Adrenal gland (tissue), 12 donors: ENCODE data around the gene SOX1. TPM values are rescaled to one million over a fixed set of nuclear protein-coding genes. Genes with fewer than 3 reads are reported as not detected.
A peak's percentile ranks its signal among the peaks of the same experiment; 100 is the strongest.

ENCODE experiments used
- DNase-seq, 7 donors: peaks; one replicate each; pipeline ENCODE4 v3.0.0-alpha.2; 2019 to 2020
- H3K27ac ChIP-seq, 5 donors: fragments of 200-600 bp; sonication (generic) in 4 of 5; 1 replicate in 3 of 5; 2 replicates in 2 of 5; pipeline versions ENCODE4 v1.5.1 to v1.8.0; 2016 to 2020; ENCODE audit warnings: mild to moderate bottlenecking in 1 of 5
- H3K27me3 ChIP-seq: fragments of 200-600 bp; 2 replicates; pipeline ENCODE4 v1.8.0; 2021
- H3K36me3 ChIP-seq, 2 donors: fragments of 200-600 bp; replicated peaks in 1 of 2; 1 replicate in 1 of 2; 2 replicates in 1 of 2; pipeline versions ENCODE4 v1.5.1 to v1.8.0; 2018 to 2022
- H3K4me1 ChIP-seq, 2 donors: fragments of 200-600 bp; replicated peaks in 1 of 2; 1 replicate in 1 of 2; 2 replicates in 1 of 2; pipeline versions ENCODE4 v1.5.1 to v1.8.0; 2018 to 2021
- H3K4me3 ChIP-seq, 4 donors: fragments of 200-600 bp; sonication (generic) in 3 of 4; one replicate each; pipeline ENCODE4 v1.5.1; 2016 to 2018
- H3K9me3 ChIP-seq, 3 donors: fragments of 200-600 bp; sonication (generic) in 1 of 3; replicated peaks in 1 of 3; 1 replicate in 2 of 3; 2 replicates in 1 of 3; pipeline versions ENCODE4 v1.5.1 to v1.8.0; 2016 to 2021
- POLR2A ChIP-seq, 2 donors: fragments of 450-650 bp; IDR thresholded peaks; one replicate each; pipeline ENCODE4 v1.6.1; 2017; ENCODE audit warnings: antibody characterized with exemption in 2 of 2, mild to moderate bottlenecking in 2 of 2, moderate library complexity in 1 of 2
- WGBS, 4 donors: extraction: QIAGEN DNeasy Blood & Tissue Kit in 2 of 4; methylation state at CpG; one replicate each; pipeline versions ENCODE4 v1.1.5 to v1.1.7; 2013 to 2017; 5-methylcytosine and 5-hydroxymethylcytosine counted together
- intact Hi-C, 2 donors: fragments of 100-400 bp; cut with DNase I; formaldehyde crosslinking; loops; one replicate each; pipeline versions ENCODE4 v1.14.1 to v1.15.0; 2022 to 2023
- polyA plus RNA-seq, 3 donors: library from polyadenylated mRNA; stranded (reverse); fragments of 200-250 nt in 2 of 3; fragments of 350-450 nt in 1 of 3; fragmentation: Illumina TruSeq in 1 of 3; extraction: RNeasy Lipid Tissue Mini Kit (QIAGEN cat#74804) in 1 of 3; gene quantifications; one replicate each; pipeline ENCODE4 v1.2.3, GENCODE V29; 2013 to 2014
- small RNA-seq, 2 donors: library from RNA; depleted of rRNA; stranded (forward); fragments of <200 nt; gene quantifications; one replicate each; pipeline ENCODE3, GENCODE V24; 2016
- total RNA-seq, 9 donors: library from RNA; depleted of rRNA in 4 of 9; stranded (reverse); fragments of >200 nt in 4 of 9; fragments of 120-200 nt in 1 of 9; fragmentation: NEBNext Ultra II Directional in 1 of 9; extraction: Animal tissue kit (Norgen Biotek cat#: 25700) in 1 of 9; gene quantifications; one replicate each; pipeline versions ENCODE4 v1.1.0 to v1.2.4, GENCODE V29; 2013 to 2023
- TF ChIP-seq, protein P1 (sequence below), 6 experiments: fragments of 450-650 bp in 4 of 6; fragments of 200-600 bp in 2 of 6; sonication (generic) in 1 of 6; IDR thresholded peaks; 1 replicate in 5 of 6; 2 replicates in 1 of 6; pipeline versions ENCODE4 v1.5.1 to v1.8.0; 2016 to 2021; ENCODE audit warnings: antibody characterized with exemption in 6 of 6, mild to moderate bottlenecking in 2 of 6, moderate library complexity in 1 of 6
- donor health status: healthy with polysubstance abuse.
- donor health status: Bipolar disorder and iron deficiency.
- donor health status: DM: yes; HTN: yes; CAD: no.
- donor health status: DM: no; HTN: no; CAD: no.
- donor health status: DM: no; HTN: no; CAD: no.
- donor health status: DM: yes; HTN: yes; CAD: no.

Gene SOX1
- total and polyA plus RNA-seq, 12 donors: not detected

GRCh38 chr13:112119192-112120030, 52.5 kb downstream of the SOX1 start:
- TF ChIP-seq, protein P1, sequence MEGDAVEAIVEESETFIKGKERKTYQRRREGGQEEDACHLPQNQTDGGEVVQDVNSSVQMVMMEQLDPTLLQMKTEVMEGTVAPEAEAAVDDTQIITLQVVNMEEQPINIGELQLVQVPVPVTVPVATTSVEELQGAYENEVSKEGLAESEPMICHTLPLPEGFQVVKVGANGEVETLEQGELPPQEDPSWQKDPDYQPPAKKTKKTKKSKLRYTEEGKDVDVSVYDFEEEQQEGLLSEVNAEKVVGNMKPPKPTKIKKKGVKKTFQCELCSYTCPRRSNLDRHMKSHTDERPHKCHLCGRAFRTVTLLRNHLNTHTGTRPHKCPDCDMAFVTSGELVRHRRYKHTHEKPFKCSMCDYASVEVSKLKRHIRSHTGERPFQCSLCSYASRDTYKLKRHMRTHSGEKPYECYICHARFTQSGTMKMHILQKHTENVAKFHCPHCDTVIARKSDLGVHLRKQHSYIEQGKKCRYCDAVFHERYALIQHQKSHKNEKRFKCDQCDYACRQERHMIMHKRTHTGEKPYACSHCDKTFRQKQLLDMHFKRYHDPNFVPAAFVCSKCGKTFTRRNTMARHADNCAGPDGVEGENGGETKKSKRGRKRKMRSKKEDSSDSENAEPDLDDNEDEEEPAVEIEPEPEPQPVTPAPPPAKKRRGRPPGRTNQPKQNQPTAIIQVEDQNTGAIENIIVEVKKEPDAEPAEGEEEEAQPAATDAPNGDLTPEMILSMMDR (IDR thresholded peaks at IDR 0.05): no peak
- no peak for TF ChIP-seq POLR2A (IDR thresholded peaks at IDR 0.05)
- Histone ChIP-seq H3K27me3 (peaks cover 7% of the 10 kb centered on the region), H3K27ac (no peak overlapping the region), H3K36me3 (no peaks in the 10 kb centered on the region), H3K9me3 (no peaks in the 10 kb centered on the region), H3K4me3 (no peak overlapping the region), H3K4me1 (no peaks in the 10 kb centered on the region)
- WGBS, 4 donors: 72 to 87% (median 84%) methylated on average over 11 to 14 of the region's 14 CpGs
- peak in 1 of 7 donors; percentile 12 for DNase-seq
- intact Hi-C loops: no loop called here

DNA sequence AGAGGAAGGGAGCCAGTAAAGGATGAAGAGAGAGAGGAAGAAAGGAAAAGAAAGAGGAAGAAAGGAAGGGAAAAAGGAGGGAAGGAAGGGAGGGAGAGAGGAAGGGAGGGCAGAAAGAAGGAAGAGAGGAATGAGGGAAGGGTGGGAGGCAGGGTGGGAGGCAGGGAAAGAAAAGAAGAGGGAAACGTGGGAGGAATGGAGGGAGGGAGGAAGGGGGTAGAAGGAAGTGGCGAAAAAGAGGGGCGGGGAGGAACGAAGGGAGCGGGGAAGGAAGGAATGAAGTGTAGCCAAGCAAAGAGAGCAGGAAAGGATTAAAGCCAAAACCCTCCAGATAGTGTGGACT, 53.1 kb downstream of the SOX1 start:
- Histone ChIP-seq H3K27ac (no peak overlapping the region), H3K36me3 (no peaks in the 10 kb centered on the region), H3K27me3 (peaks cover 7% of the 10 kb centered on the region), H3K4me1 (no peaks in the 10 kb centered on the region), H3K4me3 (no peak overlapping the region), H3K9me3 (no peaks in the 10 kb centered on the region)
- TF ChIP-seq, protein P1 (IDR thresholded peaks at IDR 0.05): no peak
- TF ChIP-seq POLR2A (IDR thresholded peaks at IDR 0.05): no peak
- WGBS, 4 donors: 46 to 53% (median 49%) methylated on average over 5 of the region's 5 CpGs
- no peak for DNase-seq
- intact Hi-C loops: no loop called here

Small RNA genes within 50 kb of the gene (small RNA-seq; reads per million reads assigned to genes)
- gene RF00287: 0 reads per million in 2 donors
